Cardiac muscle cell (in vitro differentiated cells and primary cell): Measurements from ENCODE around the gene TXNRD2. TPM values are rescaled to one million over a fixed set of nuclear protein-coding genes. Genes with fewer than 3 reads are reported as not detected.

Source experiments
- DNase-seq, 2 donors: peaks; one replicate each; pipeline versions ENCODE4 v3.0.0 to v3.0.0-alpha.2; 2010 to 2017; ENCODE audit warnings: low read depth in 1 of 2, low spot score in 1 of 2
- H3K27ac ChIP-seq: fragments of 200-600 bp; sonication (generic); 2 replicates; pipeline ENCODE4 v1.5.1; 2016
- H3K27me3 ChIP-seq: fragments of 200-600 bp; sonication (generic); 2 replicates; pipeline ENCODE4 v1.6.0; 2016; ENCODE audit warnings: control low read depth
- H3K36me3 ChIP-seq: fragments of 200-600 bp; sonication (generic); 2 replicates; pipeline ENCODE4 v1.5.1; 2016; ENCODE audit warnings: control low read depth
- H3K4me1 ChIP-seq: fragments of 200-600 bp; sonication (generic); 2 replicates; pipeline ENCODE4 v1.8.1; 2017; ENCODE audit warnings: low read depth, mild to moderate bottlenecking, mixed run types
- H3K4me3 ChIP-seq: fragments of 200-600 bp; sonication (generic); 2 replicates; pipeline ENCODE4 v1.5.1; 2016; ENCODE audit warnings: mild to moderate bottlenecking
- H3K9me3 ChIP-seq: fragments of 200-600 bp; sonication (generic); 2 replicates; pipeline ENCODE4 v1.5.1; 2017; ENCODE audit warnings: low read depth, mild to moderate bottlenecking, control low read depth
- polyA plus RNA-seq: library from polyadenylated mRNA; unstranded; fragments of >200 nt; fragmentation: Nextera tagmentation; extraction: Ambion mirVana; gene quantifications from 2 replicates; pipeline ENCODE4 v1.2.1, GENCODE V29; 2016
- total RNA-seq: library from RNA; depleted of rRNA; stranded (reverse); fragments of >200 nt; gene quantifications from 2 replicates; pipeline ENCODE4 v1.2.3, GENCODE V29; 2016
- TF ChIP-seq, protein P1 (sequence below): IDR thresholded peaks from 2 replicates; pipeline ENCODE4 v1.5.1; 2012; ENCODE audit warnings: low read depth, mild to moderate bottlenecking, low read length

The TXNRD2 gene
- total and polyA plus RNA-seq, 2 experiments from 2014 or later: 15.6 to 21.2 TPM

DNA sequence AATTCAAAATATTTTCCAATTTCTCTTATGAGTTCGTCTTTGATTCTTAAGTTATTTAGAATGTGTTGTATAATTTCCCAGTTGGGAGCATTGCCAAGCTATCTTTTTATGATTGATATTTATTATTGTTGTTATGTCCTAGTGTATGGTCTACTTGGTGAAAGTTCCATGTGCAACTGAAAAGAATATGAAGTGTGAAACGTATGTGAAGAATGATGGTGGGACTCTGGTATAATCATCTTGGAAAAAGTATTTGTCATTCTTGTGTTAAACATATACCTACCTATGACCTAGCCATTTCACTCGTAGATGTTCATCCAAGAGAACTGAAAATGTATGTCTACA, 75.0 kb downstream of the TXNRD2 start:
- no peak overlapping the region for H3K4me3 ChIP-seq
- no peak overlapping the region for H3K27ac ChIP-seq
- H3K27me3 ChIP-seq: no peaks in the 10 kb centered on the region
- H3K36me3 ChIP-seq: no peaks in the 10 kb centered on the region
- no peak for DNase-seq
- H3K4me1 ChIP-seq: no peaks in the 10 kb centered on the region
- TF ChIP-seq, protein P1, sequence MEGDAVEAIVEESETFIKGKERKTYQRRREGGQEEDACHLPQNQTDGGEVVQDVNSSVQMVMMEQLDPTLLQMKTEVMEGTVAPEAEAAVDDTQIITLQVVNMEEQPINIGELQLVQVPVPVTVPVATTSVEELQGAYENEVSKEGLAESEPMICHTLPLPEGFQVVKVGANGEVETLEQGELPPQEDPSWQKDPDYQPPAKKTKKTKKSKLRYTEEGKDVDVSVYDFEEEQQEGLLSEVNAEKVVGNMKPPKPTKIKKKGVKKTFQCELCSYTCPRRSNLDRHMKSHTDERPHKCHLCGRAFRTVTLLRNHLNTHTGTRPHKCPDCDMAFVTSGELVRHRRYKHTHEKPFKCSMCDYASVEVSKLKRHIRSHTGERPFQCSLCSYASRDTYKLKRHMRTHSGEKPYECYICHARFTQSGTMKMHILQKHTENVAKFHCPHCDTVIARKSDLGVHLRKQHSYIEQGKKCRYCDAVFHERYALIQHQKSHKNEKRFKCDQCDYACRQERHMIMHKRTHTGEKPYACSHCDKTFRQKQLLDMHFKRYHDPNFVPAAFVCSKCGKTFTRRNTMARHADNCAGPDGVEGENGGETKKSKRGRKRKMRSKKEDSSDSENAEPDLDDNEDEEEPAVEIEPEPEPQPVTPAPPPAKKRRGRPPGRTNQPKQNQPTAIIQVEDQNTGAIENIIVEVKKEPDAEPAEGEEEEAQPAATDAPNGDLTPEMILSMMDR: no peak
- H3K9me3 ChIP-seq: no peaks in the 10 kb centered on the region

DNA sequence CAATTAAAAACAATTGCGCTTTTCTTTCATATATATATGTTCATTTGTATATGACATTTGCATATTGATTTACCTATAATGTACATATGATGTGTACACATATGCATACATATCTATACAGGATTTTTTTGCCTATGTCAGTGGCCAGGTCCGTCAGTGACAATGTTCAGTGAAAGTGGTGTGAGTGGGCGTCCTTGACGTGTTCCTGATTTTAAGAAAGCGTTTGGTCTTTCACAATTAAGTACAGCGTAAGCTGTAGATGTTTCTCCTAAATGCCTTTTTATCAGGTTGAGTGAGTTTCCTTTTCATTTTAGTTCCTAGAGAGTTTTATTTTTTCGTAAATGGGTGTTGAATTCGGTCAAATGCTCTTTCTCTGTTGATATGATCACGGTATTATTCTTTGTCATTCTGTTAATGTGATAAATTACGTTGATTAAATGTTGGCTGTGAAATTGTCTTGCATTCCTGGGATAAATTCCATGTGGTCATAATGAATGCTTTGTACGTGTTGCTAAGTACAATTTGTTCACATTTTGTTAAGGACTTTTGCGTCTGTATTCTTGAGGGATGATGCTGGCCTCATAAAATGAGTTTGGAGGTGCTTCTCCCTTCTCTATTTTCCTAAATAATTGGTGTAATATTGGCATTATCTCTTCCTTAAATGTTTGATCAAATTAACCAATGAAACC, 76.3 kb downstream of the TXNRD2 start:
- no peaks in the 10 kb centered on the region for H3K36me3 ChIP-seq
- peak in 1 of 2 donors; percentile 77 for DNase-seq

DNA sequence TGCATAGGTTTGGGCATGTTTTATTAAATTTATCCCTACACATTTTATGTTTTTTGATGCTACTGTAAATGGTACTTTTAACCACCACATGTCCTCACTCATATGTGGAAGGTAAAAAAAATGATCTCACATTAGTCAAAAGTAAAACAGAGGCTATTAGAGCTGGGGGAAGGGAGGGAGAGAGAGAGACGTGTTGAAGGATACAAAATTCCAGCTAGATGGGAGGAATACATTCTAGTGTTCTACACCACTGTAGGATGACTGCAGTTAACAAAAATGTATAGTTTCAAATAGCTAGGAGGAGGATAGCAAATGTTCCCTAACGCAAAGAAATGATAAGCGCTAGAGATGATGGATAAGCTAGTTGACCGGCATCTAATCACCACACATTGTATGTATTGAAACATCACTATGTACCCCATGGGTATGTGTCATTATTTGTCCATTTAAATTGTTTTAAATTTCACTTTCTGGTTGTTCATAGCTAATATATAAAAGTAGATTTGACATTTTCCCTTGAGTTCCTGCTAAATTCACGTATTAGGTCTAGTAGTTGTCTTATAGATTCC, 77.0 kb downstream of the TXNRD2 start:
- Histone ChIP-seq H3K4me3 (no peak overlapping the region), H3K4me1 (no peaks in the 10 kb centered on the region), H3K36me3 (no peaks in the 10 kb centered on the region), H3K27ac (no peak overlapping the region), H3K9me3 (no peaks in the 10 kb centered on the region), H3K27me3 (no peaks in the 10 kb centered on the region)
- TF ChIP-seq, protein P1: no peak
- peak in 1 of 2 donors; percentile 66 for DNase-seq

More for the DNA sequence above, 76.3 kb downstream of the TXNRD2 start:
- Histone ChIP-seq H3K4me3 (no peak overlapping the region), H3K27ac (no peak overlapping the region), H3K27me3 (no peaks in the 10 kb centered on the region), H3K4me1 (no peaks in the 10 kb centered on the region), H3K9me3 (no peaks in the 10 kb centered on the region)
- TF ChIP-seq, protein P1: no peak

DNA sequence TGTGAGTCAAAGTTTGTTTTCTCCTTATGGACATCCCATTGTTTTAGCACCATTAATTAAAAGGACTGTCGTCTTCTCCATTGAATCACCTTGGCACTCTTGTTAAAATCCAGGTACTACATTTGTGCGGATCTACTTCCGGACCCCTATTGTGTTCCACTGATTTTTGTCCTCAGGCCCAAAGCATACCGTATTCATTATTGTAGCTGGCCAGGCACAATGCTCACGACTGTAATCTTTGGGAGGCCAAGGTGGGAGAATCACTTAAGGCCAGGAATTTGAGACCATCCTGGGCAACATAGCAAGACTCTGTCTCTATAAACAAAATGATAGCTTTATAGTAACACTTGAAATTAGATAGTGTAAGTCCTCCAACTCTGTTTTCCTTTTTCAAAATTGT, 78.0 kb downstream of the TXNRD2 start:
- DNase-seq: no peak
- Histone ChIP-seq H3K9me3 (no peaks in the 10 kb centered on the region), H3K27me3 (no peaks in the 10 kb centered on the region), H3K4me1 (no peaks in the 10 kb centered on the region), H3K36me3 (no peaks in the 10 kb centered on the region), H3K4me3 (no peak overlapping the region), H3K27ac (no peak overlapping the region)
- TF ChIP-seq, protein P1: no peak

DNA sequence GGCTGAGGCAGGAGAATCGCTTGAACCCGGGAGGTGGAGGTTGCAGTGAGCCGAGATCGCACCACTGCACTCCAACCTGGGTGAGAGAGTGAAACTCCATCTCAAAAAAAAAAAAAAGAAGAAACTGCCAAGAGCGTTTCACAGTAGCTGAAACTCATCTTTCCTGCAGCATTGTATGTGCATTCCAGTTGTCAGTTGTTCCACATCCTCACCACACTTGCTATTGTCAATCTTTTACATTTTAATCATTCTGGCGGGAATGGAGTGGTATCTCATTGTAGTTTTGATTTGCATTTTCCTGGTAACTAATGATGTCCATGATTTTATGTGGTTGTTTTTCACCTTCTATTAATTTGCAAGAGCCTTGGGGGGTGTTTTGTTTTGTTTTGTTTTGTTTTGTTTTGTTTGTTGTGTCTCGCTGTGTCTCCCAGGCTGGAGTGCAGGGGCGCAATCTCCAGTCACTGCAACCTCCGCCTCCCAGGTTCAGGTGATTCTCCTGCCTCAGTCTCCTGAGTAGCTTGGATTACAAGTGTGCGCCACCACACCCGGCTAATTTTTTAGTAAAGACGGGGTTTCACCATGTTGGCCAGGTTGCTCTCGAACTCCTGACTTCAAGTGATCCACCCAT, 78.9 kb downstream of the TXNRD2 start:
- H3K9me3 ChIP-seq: no peaks in the 10 kb centered on the region
- no peak overlapping the region for H3K4me3 ChIP-seq
- no peaks in the 10 kb centered on the region for H3K4me1 ChIP-seq
- no peaks in the 10 kb centered on the region for H3K36me3 ChIP-seq
- no peak for DNase-seq
- TF ChIP-seq, protein P1: no peak
- no peak overlapping the region for H3K27ac ChIP-seq
- no peaks in the 10 kb centered on the region for H3K27me3 ChIP-seq
